Stimulated activated naive CD4-positive, alpha-beta T cell treated with Interleukin-2 at 50 U/mL for 16 hours (primary cell): ENCODE data around the gene CDH12.

Experiments
- DNase-seq: peaks from one replicate; lab custom pipeline; 2025; lab: John Stamatoyannopoulos, UW

Gene CDH12

GRCh38 chr5:21709770-21710169 is 1143.4 kb downstream of the CDH12 start:
- no peak for DNase-seq

GRCh38 chr5:21704974-21705668 is 1148.0 kb downstream of the CDH12 start:
- DNase-seq: no peak

GRCh38 chr5:21701317-21701716 is 1151.8 kb downstream of the CDH12 start:
- no peak for DNase-seq
